GM21825 (cell line): ENCODE data around the gene CASP8.
"Not testable (repeated sequence)": the region's sequence is repeated elsewhere in the genome, so short reads cannot be mapped to it uniquely, and the experiment has no call there.

Source experiments
- ATAC-seq: cut with Tn5 transposase; IDR thresholded peaks from one replicate; pipeline ENCODE4 v1.9.1; 2021; ENCODE audit warnings: mild to moderate bottlenecking, moderate library complexity; ENCODE audit not compliant: unreplicated experiment

The CASP8 gene

DNA sequence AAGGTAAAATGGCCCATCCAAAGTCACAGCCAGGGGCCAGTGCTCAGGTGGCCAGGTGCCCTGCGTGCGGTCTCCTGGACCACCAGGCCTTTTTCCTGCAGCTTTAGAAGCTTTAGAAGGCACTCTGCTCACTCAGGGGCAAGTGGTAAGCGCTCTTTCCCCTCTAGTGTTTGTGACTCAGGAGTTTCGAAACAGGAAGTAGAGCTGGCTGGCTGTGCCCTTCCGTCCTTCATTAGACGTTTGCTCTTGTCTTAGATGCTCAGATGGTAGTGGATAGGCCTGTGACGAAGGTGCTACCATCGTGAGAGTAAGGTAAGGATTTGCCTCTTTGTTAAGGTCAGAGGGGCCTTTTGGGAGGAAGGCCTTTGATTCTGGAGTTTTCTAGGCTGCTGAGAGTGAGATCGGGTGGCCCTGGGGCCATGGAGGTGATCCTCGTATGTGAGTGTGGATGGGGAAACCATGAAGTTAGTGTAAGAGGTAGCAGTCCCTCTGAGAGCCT, at the start of gene CASP8:
Gene CASP8 (plus strand): TSS at position 235 of the 499 bp plus-strand sequence. CDS start 5,951 bp downstream, outside the sequence.
- no peak for ATAC-seq

DNA sequence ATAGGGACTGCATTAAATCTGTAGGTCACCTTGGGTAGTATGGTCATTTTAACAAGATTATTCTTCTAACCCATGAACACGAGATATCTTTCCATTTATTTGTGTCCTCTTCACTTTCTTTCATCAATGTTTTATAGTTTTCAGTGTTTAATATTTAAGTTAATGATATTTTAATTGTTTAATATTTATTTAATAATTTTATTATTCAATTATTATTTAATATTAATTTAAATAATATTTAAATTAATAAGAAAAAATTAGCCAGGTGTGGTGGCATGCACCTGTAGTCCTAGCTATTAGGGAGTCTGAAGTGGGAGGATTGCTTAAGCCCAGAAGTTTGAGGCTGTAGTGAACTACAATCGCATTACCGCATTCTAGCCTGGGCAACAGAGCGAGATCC, 44.4 kb upstream of the CASP8 start:
- no peak for ATAC-seq

DNA sequence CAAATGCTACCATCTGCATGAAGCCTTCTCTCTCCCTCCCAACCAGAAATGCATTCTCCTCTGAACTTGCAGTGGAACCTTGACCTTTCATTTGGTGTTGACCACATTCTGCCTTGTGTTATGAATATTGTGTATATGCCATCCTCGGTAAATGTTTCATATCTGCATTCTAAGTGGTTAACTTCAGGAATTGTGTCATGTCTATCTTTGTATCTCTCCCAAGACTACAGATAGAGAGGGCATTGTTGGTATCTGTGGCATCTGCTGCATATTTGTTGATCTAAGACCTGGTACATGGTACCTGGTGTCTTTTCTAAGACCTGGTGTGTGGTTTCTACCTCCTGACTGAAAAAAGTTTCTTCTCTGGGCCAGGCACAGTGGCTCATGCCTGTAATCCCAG, 43.4 kb upstream of the CASP8 start:
- no peak for ATAC-seq

DNA sequence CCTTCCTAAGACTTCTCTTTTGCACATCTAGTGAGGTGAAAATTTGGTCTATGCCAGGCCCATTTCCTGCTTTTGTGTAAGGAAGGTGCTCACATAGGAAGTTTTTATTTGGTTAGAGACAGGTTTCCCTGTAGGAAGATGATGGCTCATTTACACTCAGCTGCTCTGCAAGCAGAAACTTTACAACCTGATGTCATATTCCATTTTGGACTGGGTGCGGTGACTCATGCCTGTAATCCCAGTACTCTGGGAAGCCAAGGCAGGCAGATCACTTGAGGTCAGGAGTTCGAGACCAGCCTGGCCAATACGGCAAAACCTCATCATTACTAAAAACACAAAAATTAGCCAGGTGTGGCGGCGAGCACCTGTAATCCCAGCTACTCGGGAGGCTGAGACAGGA, 41.6 kb upstream of the CASP8 start:
- ATAC-seq: no peak

DNA sequence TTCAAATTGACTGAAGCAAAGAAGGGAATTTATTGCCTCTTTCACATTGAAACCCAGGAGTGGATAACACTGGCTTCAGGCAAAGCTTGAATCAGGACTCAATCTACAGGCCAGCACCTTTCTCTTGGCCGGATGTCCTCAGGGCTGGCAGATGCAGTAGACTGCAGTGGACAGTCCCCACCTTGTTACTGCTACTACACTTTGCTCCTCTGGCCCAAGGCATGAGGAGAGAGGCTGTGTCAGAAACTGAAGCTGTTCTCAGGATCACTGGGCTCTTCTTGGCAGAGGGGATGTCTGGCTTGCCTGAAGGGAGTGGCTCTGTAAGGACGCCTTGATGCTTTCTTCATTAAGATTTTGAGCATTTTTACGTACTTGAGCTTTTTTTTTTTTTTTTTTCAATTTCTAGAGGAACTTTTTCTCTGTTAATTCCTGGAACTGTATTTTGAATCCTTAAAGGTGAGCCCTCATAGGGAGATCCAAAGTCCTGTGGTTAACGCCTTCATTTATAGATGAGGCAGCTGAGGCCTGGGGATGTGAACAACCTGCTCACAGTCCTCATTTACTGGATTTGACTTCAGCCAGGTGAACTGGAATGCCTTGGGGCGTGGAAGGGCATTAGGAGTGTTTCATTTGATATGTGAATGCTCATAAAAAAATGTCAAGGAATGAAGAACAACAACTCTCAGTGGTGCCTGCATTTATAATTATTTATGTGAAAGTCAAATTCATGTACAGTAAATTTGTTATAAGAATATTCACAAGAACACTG, 40.8 kb upstream of the CASP8 start:
- no peak for ATAC-seq

DNA sequence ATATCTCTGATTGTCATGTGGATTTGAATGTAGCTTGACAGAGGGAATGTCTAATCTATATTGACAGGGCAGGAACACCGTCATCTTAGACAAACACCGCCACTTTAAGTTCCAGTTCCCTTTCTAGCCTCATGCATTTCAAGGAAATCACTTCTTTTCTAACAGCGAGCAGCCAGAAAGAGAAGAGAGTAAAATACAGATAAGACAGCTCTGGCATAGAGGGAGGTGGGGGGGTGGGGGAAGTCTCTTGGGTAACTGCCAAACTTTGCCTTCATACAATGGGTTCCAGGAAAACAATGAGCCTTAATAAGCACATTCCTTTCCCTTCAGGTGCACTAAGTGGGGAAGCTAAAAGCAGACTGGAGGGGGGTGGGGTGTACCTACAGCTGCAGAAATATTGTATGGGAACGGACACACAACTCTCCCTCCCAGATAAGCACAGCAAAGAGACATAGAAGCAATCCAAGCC, 40.2 kb upstream of the CASP8 start:
- no peak for ATAC-seq

DNA sequence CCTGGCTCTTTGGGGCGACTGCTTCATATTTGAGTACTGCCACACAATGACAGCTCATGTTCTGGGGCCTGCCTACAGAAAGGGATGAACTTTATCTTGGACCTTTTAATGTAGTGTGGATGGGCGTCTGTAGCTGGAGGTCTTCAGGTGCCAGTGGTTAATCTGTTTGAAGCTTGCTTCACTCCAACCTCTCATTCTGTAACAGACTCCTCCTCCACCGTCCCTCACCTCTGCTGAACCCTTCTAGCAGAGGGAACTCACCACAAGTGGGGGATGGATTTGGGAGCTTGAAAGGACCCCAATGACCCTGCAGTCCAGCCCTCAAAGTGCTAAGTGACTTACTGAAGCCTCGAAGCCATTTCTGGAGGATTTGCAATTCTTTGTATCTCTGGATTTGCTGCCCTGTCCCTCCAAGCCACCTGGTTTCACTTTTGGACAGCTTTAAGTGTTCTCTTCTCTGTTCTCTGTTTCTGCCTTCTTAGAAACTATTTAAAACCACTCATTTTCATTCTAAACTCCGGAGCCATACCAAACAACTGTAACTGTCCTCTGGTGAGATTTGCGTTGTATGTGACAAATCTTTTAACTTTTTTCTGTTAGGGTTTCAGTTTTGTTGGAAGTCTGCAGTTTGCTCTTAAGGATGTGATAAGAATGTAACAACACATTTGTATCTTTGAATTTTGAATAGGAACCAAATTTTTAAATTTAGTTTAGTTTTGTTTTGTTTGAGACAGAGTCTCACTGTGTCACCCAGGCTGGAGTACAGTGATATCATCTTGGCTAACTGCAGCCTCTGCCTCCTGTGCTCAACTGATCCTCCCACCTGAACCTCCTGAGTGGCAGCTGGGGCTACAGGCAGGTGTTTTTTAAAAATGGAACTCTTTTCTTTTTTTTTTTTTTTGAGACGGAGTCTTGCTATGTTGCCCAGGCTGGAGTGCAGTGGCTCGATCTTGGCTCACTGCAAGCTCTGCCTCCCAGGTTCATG, 37.0 kb upstream of the CASP8 start:
- ATAC-seq: peak; percentile 88

GRCh38 chr2:201228271-201228911, 31.9 kb upstream of the CASP8 start:
- no peak for ATAC-seq

GRCh38 chr2:201228912-201229290, 31.4 kb upstream of the CASP8 start:
- no peak for ATAC-seq

GRCh38 chr2:201231781-201232466, 28.4 kb upstream of the CASP8 start:
- ATAC-seq: peak; percentile 45

GRCh38 chr2:201232467-201232815, 27.9 kb upstream of the CASP8 start:
- no peak for ATAC-seq

DNA sequence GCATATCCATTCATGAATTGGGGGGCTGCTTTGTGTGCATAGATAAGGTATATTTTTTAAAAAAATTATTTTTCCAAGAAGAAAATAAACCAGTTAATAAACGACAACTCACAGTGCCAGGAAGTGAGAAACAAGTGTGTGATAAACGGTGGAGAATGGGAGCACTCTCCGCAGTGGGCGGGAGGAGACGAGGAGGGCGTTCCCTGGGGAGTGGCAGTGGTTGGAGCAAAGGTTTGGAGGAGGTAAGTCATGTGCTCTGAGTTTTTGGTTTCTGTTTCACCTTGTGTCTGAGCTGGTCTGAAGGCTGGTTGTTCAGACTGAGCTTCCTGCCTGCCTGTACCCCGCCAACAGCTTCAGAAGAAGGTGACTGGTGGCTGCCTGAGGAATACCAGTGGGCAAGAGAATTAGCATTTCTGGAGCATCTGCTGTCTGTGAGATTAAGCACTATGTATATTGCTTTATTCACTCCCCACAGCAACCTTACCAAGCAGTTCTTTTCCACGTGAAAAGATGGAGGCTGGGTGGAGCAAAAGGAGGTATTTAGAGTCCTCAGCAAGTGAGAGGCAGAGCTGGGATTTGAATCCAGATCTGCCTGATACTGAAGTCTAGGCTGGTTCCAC, 27.0 kb upstream of the CASP8 start:
- ATAC-seq: peak; percentile 91

GRCh38 chr2:201233812-201234662, 26.3 kb upstream of the CASP8 start:
- ATAC-seq: peak; percentile 23

- no peak for ATAC-seq
Observed at GRCh38 chr2:201234663-201235135, 25.6 kb upstream of the CASP8 start.

DNA sequence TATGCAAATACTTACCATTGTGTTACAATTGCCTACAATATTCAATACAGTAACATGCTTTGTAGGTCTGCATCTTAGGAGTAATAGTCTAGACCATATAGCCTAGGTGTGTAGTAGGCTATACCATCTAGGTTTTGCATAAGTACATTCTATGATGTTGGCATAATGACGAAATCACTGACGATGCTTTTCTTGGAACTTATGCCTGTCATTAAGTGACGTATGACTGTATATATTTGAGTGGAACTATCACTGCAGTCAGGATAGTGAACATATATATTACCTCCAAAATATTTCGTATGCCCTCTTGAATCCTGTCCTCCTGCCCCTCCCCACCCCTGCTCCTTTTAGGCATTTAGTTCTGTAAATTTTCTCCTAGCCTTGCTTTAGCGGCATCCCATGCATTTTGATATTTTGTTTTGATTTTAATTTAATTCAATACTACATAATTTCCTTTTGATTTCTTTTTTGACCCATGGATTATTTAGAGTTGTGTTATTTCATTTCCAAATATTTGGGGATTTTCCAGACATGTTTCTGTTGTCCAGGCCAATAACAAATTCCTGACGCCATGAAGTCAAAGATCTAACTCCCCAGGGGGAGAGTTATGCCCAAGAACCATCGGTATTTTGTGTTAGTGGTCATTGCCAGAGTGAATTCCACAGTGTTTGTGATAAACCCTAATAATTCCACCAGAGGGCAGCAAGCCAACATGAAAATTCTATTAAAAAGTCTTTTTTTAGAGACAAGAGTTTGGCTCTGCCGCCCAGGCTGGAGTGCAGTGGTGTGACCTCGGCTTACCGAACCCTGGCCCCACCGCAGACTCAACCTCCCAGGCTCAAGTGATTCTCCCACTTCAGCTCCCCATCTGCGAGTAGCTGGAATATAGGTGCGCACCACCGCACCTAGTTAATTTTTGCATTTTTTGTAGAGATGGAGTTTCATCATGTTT, 24.2 kb upstream of the CASP8 start:
- no peak for ATAC-seq

- no peak for ATAC-seq
Observed at GRCh38 chr2:201237486-201238123, 22.7 kb upstream of the CASP8 start.

- not testable (repeated sequence) for ATAC-seq
Observed at GRCh38 chr2:201239167-201239935, 21.0 kb upstream of the CASP8 start.
